Neuronal stem cell (in vitro differentiated cells): ENCODE results near the gene RLN2.

Experiments used
- DNase-seq: peaks from one replicate; pipeline ENCODE4 v3.0.0-alpha.2; 2013; ENCODE audit warnings: low spot score
- H2AFZ ChIP-seq: one replicate; pipeline ENCODE4 v1.6.1; 2013; ENCODE audit warnings: mild to moderate bottlenecking, low read length, inconsistent platforms
- H2AK5ac ChIP-seq: 2 replicates; pipeline ENCODE4 v1.6.1; 2013; ENCODE audit warnings: low read depth, mild to moderate bottlenecking, inconsistent platforms, low read length, moderate library complexity, mixed read lengths
- H2BK120ac ChIP-seq: 2 replicates; pipeline ENCODE4 v1.6.1; 2013; ENCODE audit warnings: low read depth, mild to moderate bottlenecking, inconsistent platforms, low read length, moderate library complexity, mixed read lengths
- H2BK12ac ChIP-seq: one replicate; pipeline ENCODE4 v1.6.1; 2013; ENCODE audit warnings: low read length, inconsistent platforms
- H2BK15ac ChIP-seq: 2 replicates; pipeline ENCODE4 v1.6.1; 2013; ENCODE audit warnings: mild to moderate bottlenecking, low read length, inconsistent platforms, mixed read lengths
- H2BK5ac ChIP-seq: one replicate; pipeline ENCODE4 v1.6.1; 2013; ENCODE audit warnings: inconsistent platforms, mild to moderate bottlenecking, low read length, moderate library complexity
- H3K14ac ChIP-seq: one replicate; pipeline ENCODE4 v1.6.1; 2013; ENCODE audit warnings: low read length, inconsistent platforms
- H3K18ac ChIP-seq: 2 replicates; pipeline ENCODE4 v1.6.1; 2013; ENCODE audit warnings: low read length, inconsistent platforms
- H3K23ac ChIP-seq: 2 replicates; pipeline ENCODE4 v1.6.1; 2013; ENCODE audit warnings: low read depth, mild to moderate bottlenecking, mixed read lengths, low read length, inconsistent platforms; ENCODE audit not compliant: poor library complexity
- H3K27ac ChIP-seq: replicated peaks from 3 replicates; pipeline ENCODE4 v1.5.1; 2013; ENCODE audit warnings: low read length, inconsistent platforms
- H3K27me3 ChIP-seq, 3 experiments: 2 replicates each; pipeline ENCODE4 v1.6.1; 2013; ENCODE audit warnings: low read length in 3 of 3, mild to moderate bottlenecking in 2 of 3, inconsistent platforms in 1 of 3, low read depth in 1 of 3, mixed read lengths in 1 of 3, moderate library complexity in 1 of 3; ENCODE audit not compliant: control insufficient read depth in 3 of 3, insufficient read depth in 3 of 3
- H3K36me3 ChIP-seq, 2 donors: replicated peaks in 1 of 2; 2 replicates each; pipeline ENCODE4 v1.6.1; 2013; ENCODE audit warnings: low read length in 2 of 2; ENCODE audit not compliant: control insufficient read depth in 2 of 2, insufficient read depth in 2 of 2
- H3K4ac ChIP-seq: 2 replicates; pipeline ENCODE4 v1.6.1; 2013; ENCODE audit warnings: inconsistent platforms, mild to moderate bottlenecking, low read length, moderate library complexity
- H3K4me1 ChIP-seq, 2 donors: 1 replicate in 1 of 2; 2 replicates in 1 of 2; pipeline ENCODE4 v1.6.1; 2013; ENCODE audit warnings: low read length in 2 of 2, low read depth in 1 of 2; ENCODE audit not compliant: control insufficient read depth in 2 of 2, insufficient read depth in 1 of 2
- H3K4me2 ChIP-seq: one replicate; pipeline ENCODE4 v1.6.1; 2013; ENCODE audit warnings: mild to moderate bottlenecking, low read length, inconsistent platforms; ENCODE audit not compliant: insufficient read depth, poor library complexity, severe bottlenecking
- H3K4me3 ChIP-seq, 2 donors: 2 replicates each; pipeline ENCODE4 v1.5.1; 2013; ENCODE audit warnings: low read length in 2 of 2, mild to moderate bottlenecking in 2 of 2, inconsistent platforms in 1 of 2, moderate library complexity in 1 of 2
- H3K79me1 ChIP-seq: one replicate; pipeline ENCODE4 v1.6.1; 2013; ENCODE audit warnings: low read depth, mild to moderate bottlenecking, inconsistent platforms, low read length, moderate library complexity
- H3K9ac ChIP-seq: one replicate; pipeline ENCODE4 v1.6.1; 2013; ENCODE audit warnings: mild to moderate bottlenecking, low read depth, low read length, inconsistent platforms; ENCODE audit not compliant: poor library complexity
- H3K9me3 ChIP-seq, 2 donors: replicated peaks in 1 of 2; 2 replicates each; pipeline versions ENCODE3 to v1.6.1; 2013; ENCODE audit warnings: low read length in 2 of 2, mild to moderate bottlenecking in 2 of 2, inconsistent platforms in 1 of 2, low read depth in 1 of 2, mixed read lengths in 1 of 2, moderate library complexity in 1 of 2; ENCODE audit not compliant: control insufficient read depth in 2 of 2, insufficient read depth in 1 of 2
- H4K8ac ChIP-seq: one replicate; pipeline ENCODE4 v1.6.1; 2013; ENCODE audit warnings: low read depth, mild to moderate bottlenecking, inconsistent platforms, low read length, moderate library complexity
- H4K91ac ChIP-seq: one replicate; pipeline ENCODE4 v1.6.1; 2013; ENCODE audit warnings: low read length, low read depth, mild to moderate bottlenecking, inconsistent platforms; ENCODE audit not compliant: poor library complexity
- WGBS, 2 donors: extraction: QIAGEN DNeasy Blood & Tissue Kit; methylation state at CpG; one replicate each; pipeline ENCODE4 v1.1.7; 2013; ENCODE audit warnings: missing lambda C conversion rate in 2 of 2, mixed read lengths in 1 of 2; ENCODE audit not compliant: insufficient read length in 2 of 2, insufficient replicate concordance in 1 of 2; ENCODE audit errors: extremely low coverage in 2 of 2; 5-methylcytosine and 5-hydroxymethylcytosine counted together

Gene RLN2

DNA sequence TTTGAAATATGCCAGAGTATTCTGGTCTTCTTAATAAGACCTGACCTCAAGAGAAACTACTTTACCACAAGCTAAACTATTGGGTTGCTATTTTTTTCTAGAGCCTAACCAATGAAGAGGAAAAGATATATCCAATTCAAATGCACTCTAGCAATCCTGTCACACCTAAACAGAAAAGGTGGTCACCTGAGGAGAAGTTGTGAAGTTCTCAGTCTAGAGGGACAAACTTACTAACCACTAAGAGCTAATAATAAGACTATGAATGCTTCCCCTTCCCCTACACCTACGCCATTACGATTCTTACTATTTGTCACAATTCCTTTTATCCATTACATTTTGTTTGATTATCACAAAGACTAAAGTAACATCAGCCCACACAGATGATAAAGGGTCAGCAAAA, 29.7 kb downstream of the RLN2 start:
- Histone ChIP-seq H3K27me3 (no peaks in the 10 kb centered on the region), H2BK15ac (no peak overlapping the region)

GRCh38 chr9:5269249-5269715, 35.2 kb downstream of the RLN2 start:
- Histone ChIP-seq H3K27ac (peak overlapping the region; percentile 40), H3K9ac (no peak overlapping the region), H3K79me1 (no peaks in the 10 kb centered on the region), H2BK120ac (no peak overlapping the region), H3K36me3 (no peaks in the 10 kb centered on the region), H4K8ac (no peak overlapping the region), H2AFZ (peak overlapping the region; percentile 32), H2BK15ac (no peak overlapping the region), H3K4me1 (peaks cover 2 to 4% of the 10 kb centered on the region in 2 donors), H3K23ac (no peak overlapping the region), H3K4ac (no peak overlapping the region), H2BK5ac (no peak overlapping the region), H2BK12ac (no peak overlapping the region), H4K91ac (no peak overlapping the region), H2AK5ac (no peak overlapping the region), H3K9me3 (no peaks in the 10 kb centered on the region), H3K14ac (no peak overlapping the region), H3K4me3 (no peak overlapping the region), H3K4me2 (no peak overlapping the region), H3K27me3 (no peaks in the 10 kb centered on the region), H3K18ac (no peak overlapping the region)
- WGBS, 2 donors, result no CpG with 5 or more reads among the region's 6 CpGs
- DNase-seq, result no peak

More for the DNA sequence above, 29.7 kb downstream of the RLN2 start:
- no peak overlapping the region for H2BK5ac ChIP-seq
- no peak overlapping the region for H3K4ac ChIP-seq
- H3K14ac ChIP-seq, result no peak overlapping the region
- no peak overlapping the region for H2AK5ac ChIP-seq
- no peak overlapping the region for H2BK120ac ChIP-seq
- H2AFZ ChIP-seq, result no peak overlapping the region
- H3K4me2 ChIP-seq, result no peak overlapping the region
- no peak overlapping the region for H3K18ac ChIP-seq
- H4K91ac ChIP-seq, result no peak overlapping the region
- H3K9me3 ChIP-seq, result no peaks in the 10 kb centered on the region
- no peak for DNase-seq
- no peak overlapping the region for H3K27ac ChIP-seq
- no peaks in the 10 kb centered on the region for H3K36me3 ChIP-seq
- H3K4me3 ChIP-seq, result no peak overlapping the region
- WGBS, 2 donors, result 100% methylated on average over 1 of the region's 2 CpGs; no CpG with 5 or more reads in 1 of the 2 donors
- no peak overlapping the region for H4K8ac ChIP-seq
- H2BK12ac ChIP-seq, result no peak overlapping the region
- no peaks in the 10 kb centered on the region for H3K4me1 ChIP-seq
- no peaks in the 10 kb centered on the region for H3K79me1 ChIP-seq
- H3K9ac ChIP-seq, result no peak overlapping the region
- H3K23ac ChIP-seq, result no peak overlapping the region

DNA sequence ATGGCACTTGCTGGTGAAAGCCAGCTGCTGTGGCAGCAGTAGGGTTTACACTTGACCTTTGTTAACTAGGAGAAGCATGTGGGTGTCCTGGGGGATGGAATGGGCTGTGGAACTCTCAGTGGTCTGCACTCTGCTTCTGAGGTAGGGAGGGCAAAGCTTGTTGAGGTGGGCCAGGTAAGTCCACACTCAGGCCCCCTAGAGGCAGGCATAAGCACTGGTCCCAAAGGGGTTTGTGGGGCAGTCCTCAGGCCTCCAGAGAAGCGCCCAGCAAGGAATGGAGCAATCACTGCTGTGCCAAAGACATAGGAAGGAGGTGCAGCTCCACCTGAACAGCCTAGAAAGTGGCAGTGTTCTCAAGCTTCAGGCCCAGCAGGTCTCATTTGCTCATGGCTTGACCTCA, 38.6 kb downstream of the RLN2 start:
- no CpG with 5 or more reads among the region's 1 CpG for WGBS, 2 donors
- Histone ChIP-seq H3K36me3 (no peaks in the 10 kb centered on the region), H3K4me2 (no peak overlapping the region), H2AK5ac (no peak overlapping the region), H2BK120ac (no peak overlapping the region), H2BK15ac (no peak overlapping the region), H3K23ac (no peak overlapping the region), H3K9ac (no peak overlapping the region), H2BK5ac (no peak overlapping the region), H3K27me3 (no peaks in the 10 kb centered on the region), H3K4me3 (no peak overlapping the region), H3K9me3 (no peaks in the 10 kb centered on the region), H3K27ac (no peak overlapping the region), H2AFZ (no peak overlapping the region), H3K18ac (peak overlapping the region; percentile 5), H3K4ac (no peak overlapping the region), H3K79me1 (no peaks in the 10 kb centered on the region), H3K4me1 (peaks cover 2 to 4% of the 10 kb centered on the region in 2 donors), H4K8ac (no peak overlapping the region), H3K14ac (no peak overlapping the region), H2BK12ac (no peak overlapping the region), H4K91ac (no peak overlapping the region)
- no peak for DNase-seq

DNA sequence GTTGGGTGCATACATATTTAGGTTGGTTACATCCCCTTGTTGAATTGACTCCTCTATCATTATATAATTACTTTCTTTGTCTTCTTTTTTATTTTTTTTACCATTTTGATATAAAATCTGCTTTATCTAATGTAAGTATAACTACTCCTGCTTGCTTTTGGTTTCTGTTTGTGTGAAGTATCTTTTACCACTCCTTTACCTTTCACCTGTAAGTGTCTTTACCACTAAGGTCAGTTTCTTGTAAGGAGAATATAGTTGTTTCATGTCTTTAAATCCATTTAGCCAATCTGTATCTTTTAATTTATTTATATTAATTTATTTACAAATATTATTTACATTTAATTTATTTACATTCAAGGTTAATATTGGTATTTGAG, 40.3 kb downstream of the RLN2 start:
- H3K79me1 ChIP-seq, result no peaks in the 10 kb centered on the region
- H3K4me1 ChIP-seq, result peaks cover 0 to 4% of the 10 kb centered on the region in 2 donors

More for the DNA sequence above, 40.3 kb downstream of the RLN2 start:
- no peak overlapping the region for H3K27ac ChIP-seq
- H3K18ac ChIP-seq, result no peak overlapping the region
- H4K8ac ChIP-seq, result no peak overlapping the region
- no peak overlapping the region for H2BK5ac ChIP-seq
- no peak for DNase-seq
- no peak overlapping the region for H4K91ac ChIP-seq
- no peak overlapping the region for H3K14ac ChIP-seq
- H2AK5ac ChIP-seq, result no peak overlapping the region
- no peak overlapping the region for H2AFZ ChIP-seq
- H3K4me2 ChIP-seq, result no peak overlapping the region
- H3K27me3 ChIP-seq, result no peaks in the 10 kb centered on the region
- H3K9me3 ChIP-seq, result no peaks in the 10 kb centered on the region
- no peak overlapping the region for H2BK120ac ChIP-seq
- no peak overlapping the region for H2BK15ac ChIP-seq
- no peak overlapping the region for H3K4me3 ChIP-seq
- no peak overlapping the region for H3K4ac ChIP-seq
- H3K9ac ChIP-seq, result no peak overlapping the region
- H3K23ac ChIP-seq, result no peak overlapping the region
- H2BK12ac ChIP-seq, result no peak overlapping the region
- H3K36me3 ChIP-seq, result no peaks in the 10 kb centered on the region
